Measurements from ENCODE around the gene PALM2AKAP2. TPM values are rescaled to one million over a fixed set of nuclear protein-coding genes. Genes with fewer than 3 reads are reported as not detected.

The PALM2AKAP2 gene
- polyA plus RNA-seq, 1 donor from 2014 or later, result 0.41 TPM

DNA sequence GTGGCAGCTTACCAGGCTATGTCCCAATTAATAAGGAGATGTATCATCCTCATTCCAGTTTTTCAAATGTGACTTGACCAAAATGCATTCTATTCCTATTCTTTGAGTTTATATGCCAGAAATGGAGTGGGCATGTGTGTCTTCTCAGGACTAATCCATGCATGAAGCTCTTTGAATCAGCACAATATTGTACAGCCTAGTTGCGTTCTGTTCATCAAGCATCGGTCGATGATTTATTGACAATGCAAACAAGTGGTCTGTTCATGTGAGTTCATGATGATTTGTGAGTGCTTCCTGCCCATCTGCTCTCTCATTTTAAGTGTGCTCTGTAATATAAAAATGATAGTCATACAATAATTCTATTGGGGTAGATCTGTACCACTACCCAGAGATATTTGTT lies 48.3 kb downstream of the PALM2AKAP2 start:
- Histone ChIP-seq H3K9ac (ENCODE audit: low read length) (no peak overlapping the region), H2AFZ (ENCODE audit: low read depth, low read length) (no peak overlapping the region), H3F3A (ENCODE audit: insufficient read depth, low read length, poor library complexity, severe bottlenecking) (no peaks in the 10 kb centered on the region), H3K4me2 (ENCODE audit: low read length) (no peak overlapping the region), H3K79me2 (replicated peaks; ENCODE audit: insufficient read depth, low read length) (no peaks in the 10 kb centered on the region), H3K9me3 (ENCODE audit: low read length) (no peaks in the 10 kb centered on the region), H3K27me3 (ENCODE audit: insufficient read depth, low read depth, low read length) (no peaks in the 10 kb centered on the region), H3K4me3 (ENCODE audit: low read length) (no peak overlapping the region), H4K20me1 (ENCODE audit: insufficient read depth) (no peaks in the 10 kb centered on the region), H3K27ac (ENCODE audit: low read length) (no peak overlapping the region), H3K9me2 (ENCODE audit: insufficient read depth, low read length) (no peaks in the 10 kb centered on the region), H3K36me3 (ENCODE audit: insufficient read depth, low read length) (no peaks in the 10 kb centered on the region)
- TF ChIP-seq EZH2 (IDR thresholded peaks at IDR 0.05; ENCODE audit: borderline replicate concordance, insufficient read depth, low read length, poor library complexity, severe bottlenecking) (no peak), TAF1 (IDR thresholded peaks at IDR 0.05; ENCODE audit: low read depth) (no peak)

All from neural cell (in vitro differentiated cells).